Testis (tissue), 2 donors: ENCODE measurements around the gene TACR1.

Experiments used
- CTCF ChIP-seq, 3 experiments: fragments of 450-650 bp in 2 of 3; fragments of 200-600 bp in 1 of 3; sonication (generic) in 1 of 3; IDR thresholded peaks; one replicate each; pipeline ENCODE4 v1.5.1; 2016 to 2019; ENCODE audit warnings: antibody characterized with exemption in 3 of 3, mild to moderate bottlenecking in 2 of 3, moderate library complexity in 1 of 3
- POLR2A ChIP-seq: fragments of 450-650 bp; IDR thresholded peaks from one replicate; pipeline ENCODE4 v1.6.1; 2017; ENCODE audit warnings: antibody characterized with exemption, mild to moderate bottlenecking, moderate library complexity

GRCh38 chr2:75025216-75025615 lies 174.1 kb downstream of the TACR1 start:
- TF ChIP-seq CTCF (IDR thresholded peaks at IDR 0.05) (no peak), POLR2A (no peak)
